HL-60 (cell line): ENCODE measurements around the gene FAM47E.

Source experiments
- POLR2AphosphoS5 ChIP-seq: IDR thresholded peaks from 2 replicates; pipeline ENCODE4 v1.6.1; 2012; ENCODE audit warnings: low read depth
- TF ChIP-seq, protein P1 (sequence below): IDR thresholded peaks from one replicate; pipeline ENCODE4 v1.5.1; 2011; ENCODE audit warnings: low read length, control low read depth, inconsistent platforms; ENCODE audit not compliant: insufficient read depth

DNA sequence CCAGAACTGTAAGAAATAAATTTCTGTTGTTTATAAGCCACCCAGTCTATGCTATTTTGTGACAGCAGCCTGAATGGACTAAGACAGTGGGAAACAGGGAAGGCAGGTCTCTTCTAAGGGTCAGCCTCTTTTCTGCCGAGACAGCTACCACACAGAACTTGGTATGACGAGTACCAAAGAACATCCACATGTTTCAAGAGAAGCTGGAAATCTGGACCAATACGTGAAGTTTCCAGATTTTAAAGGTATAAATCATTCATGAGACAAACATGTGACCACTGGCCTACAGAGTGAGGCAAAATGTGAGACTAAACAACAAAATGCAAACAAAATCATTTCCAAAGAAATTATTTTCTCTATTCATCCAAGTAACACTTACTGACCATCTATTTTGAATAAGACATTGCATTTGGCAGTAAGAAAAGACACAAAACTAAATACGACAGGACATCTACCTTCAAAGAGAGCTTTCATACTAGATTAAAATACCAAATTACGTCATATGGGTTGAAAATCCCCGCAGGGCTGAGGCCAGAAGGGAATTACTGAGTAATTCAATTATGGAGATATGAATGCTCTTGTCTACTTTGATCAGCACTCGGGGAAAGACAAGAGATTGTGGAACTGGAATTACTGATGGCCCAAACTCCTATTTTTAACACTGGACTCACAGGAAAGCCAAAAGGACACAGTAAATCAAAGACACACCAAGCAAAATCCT is 45.1 kb upstream of the FAM47E start:
- TF ChIP-seq, protein P1, sequence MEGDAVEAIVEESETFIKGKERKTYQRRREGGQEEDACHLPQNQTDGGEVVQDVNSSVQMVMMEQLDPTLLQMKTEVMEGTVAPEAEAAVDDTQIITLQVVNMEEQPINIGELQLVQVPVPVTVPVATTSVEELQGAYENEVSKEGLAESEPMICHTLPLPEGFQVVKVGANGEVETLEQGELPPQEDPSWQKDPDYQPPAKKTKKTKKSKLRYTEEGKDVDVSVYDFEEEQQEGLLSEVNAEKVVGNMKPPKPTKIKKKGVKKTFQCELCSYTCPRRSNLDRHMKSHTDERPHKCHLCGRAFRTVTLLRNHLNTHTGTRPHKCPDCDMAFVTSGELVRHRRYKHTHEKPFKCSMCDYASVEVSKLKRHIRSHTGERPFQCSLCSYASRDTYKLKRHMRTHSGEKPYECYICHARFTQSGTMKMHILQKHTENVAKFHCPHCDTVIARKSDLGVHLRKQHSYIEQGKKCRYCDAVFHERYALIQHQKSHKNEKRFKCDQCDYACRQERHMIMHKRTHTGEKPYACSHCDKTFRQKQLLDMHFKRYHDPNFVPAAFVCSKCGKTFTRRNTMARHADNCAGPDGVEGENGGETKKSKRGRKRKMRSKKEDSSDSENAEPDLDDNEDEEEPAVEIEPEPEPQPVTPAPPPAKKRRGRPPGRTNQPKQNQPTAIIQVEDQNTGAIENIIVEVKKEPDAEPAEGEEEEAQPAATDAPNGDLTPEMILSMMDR, result no peak
- TF ChIP-seq POLR2AphosphoS5, result no peak
